T-cell (primary cell): ENCODE data around the gene HAUS7. TPM values are rescaled to one million over a fixed set of nuclear protein-coding genes. Genes with fewer than 3 reads are reported as not detected.

ENCODE experiments used
- ATAC-seq, 4 experiments: fragments of 200-7000 bp in 3 of 4; fragments of 150-1000 bp in 1 of 4; cut with Tn5 transposase; replicated peaks in 1 of 4; 1 replicate in 3 of 4; 2 replicates in 1 of 4; pipeline ENCODE4 v1.10.0; 2021; ENCODE audit warnings: moderate library complexity in 3 of 4, mild to moderate bottlenecking in 2 of 4, moderate number of reproducible peaks in 1 of 4
- CTCF ChIA-PET, 2 donors: fragments of 300-600 bp; sonication (Branson Sonifier 250); formaldehyde crosslinking; loops; one replicate each; lab custom pipeline; 2022; ENCODE audit warnings: antibody characterized with exemption in 2 of 2; lab: Charles Lee
- POLR2A ChIA-PET, 2 donors: fragments of 300-600 bp; sonication (Branson Sonifier 250); formaldehyde crosslinking; loops; one replicate each; lab custom pipeline; 2022; ENCODE audit warnings: antibody characterized with exemption in 2 of 2; lab: Charles Lee
- DNase-seq, 35 experiments: peaks; one replicate each; pipeline versions ENCODE4 v3.0.0 to v3.0.0-alpha.2; 2013 to 2023
- H3K27ac ChIP-seq: one replicate; pipeline ENCODE4 v1.5.1; 2013; ENCODE audit warnings: low read length
- H3K27me3 ChIP-seq, 2 experiments: replicated peaks in 1 of 2; 1 replicate in 1 of 2; 2 replicates in 1 of 2; pipeline versions ENCODE4 v1.6.1 to v1.7.0; 2013; ENCODE audit warnings: low read length in 1 of 2, mixed read lengths in 1 of 2; ENCODE audit not compliant: control insufficient read depth in 2 of 2, insufficient read depth in 2 of 2; ENCODE audit errors: extremely low read depth in 1 of 2
- H3K36me3 ChIP-seq, 2 donors: 1 replicate in 1 of 2; 2 replicates in 1 of 2; pipeline versions ENCODE4 v1.6.1 to v1.7.0; 2013; ENCODE audit warnings: low read length in 1 of 2; ENCODE audit not compliant: control insufficient read depth in 2 of 2, insufficient read depth in 1 of 2; ENCODE audit errors: extremely low read depth in 1 of 2
- H3K4me1 ChIP-seq, 2 experiments: 1 replicate in 1 of 2; 2 replicates in 1 of 2; pipeline versions ENCODE4 v1.6.1 to v1.7.0; 2013; ENCODE audit warnings: low read length in 2 of 2, mixed read lengths in 1 of 2; ENCODE audit not compliant: insufficient read depth in 2 of 2, control insufficient read depth in 1 of 2; ENCODE audit errors: extremely low read depth in 1 of 2
- H3K4me3 ChIP-seq, 2 donors: 1 replicate in 1 of 2; 2 replicates in 1 of 2; pipeline versions ENCODE4 v1.5.1 to v1.7.0; 2013; ENCODE audit warnings: mild to moderate bottlenecking in 2 of 2, low read length in 1 of 2, moderate library complexity in 1 of 2; ENCODE audit not compliant: control insufficient read depth in 1 of 2; ENCODE audit errors: extremely low read depth in 1 of 2
- H3K9me3 ChIP-seq: 2 replicates; pipeline ENCODE4 v1.7.0; 2013
- H3K27ac Mint-ChIP-seq, 2 donors: one replicate each; pipeline ENCODE4 v1.8.0; 2020 to 2021; ENCODE audit warnings: mild to moderate bottlenecking in 2 of 2, mixed read lengths in 2 of 2
- H3K27me3 Mint-ChIP-seq, 2 donors: one replicate each; pipeline ENCODE4 v1.8.0; 2021 to 2022; ENCODE audit warnings: mixed read lengths in 2 of 2
- H3K36me3 Mint-ChIP-seq: one replicate; pipeline ENCODE4 v1.8.0; 2021; ENCODE audit warnings: mixed read lengths
- H3K4me1 Mint-ChIP-seq, 3 donors: one replicate each; pipeline ENCODE4 v1.8.0; 2020 to 2022; ENCODE audit warnings: mixed read lengths in 3 of 3, mild to moderate bottlenecking in 1 of 3
- H3K4me3 Mint-ChIP-seq, 3 donors: one replicate each; pipeline ENCODE4 v1.8.0; 2020 to 2022; ENCODE audit warnings: mild to moderate bottlenecking in 3 of 3, mixed read lengths in 3 of 3, moderate library complexity in 3 of 3
- H3K9me3 Mint-ChIP-seq, 3 donors: one replicate each; pipeline ENCODE4 v1.8.0; 2020 to 2022; ENCODE audit warnings: mixed read lengths in 3 of 3
- WGBS: methylation state at CpG from one replicate; pipeline ENCODE4 v1.1.5; 2013; ENCODE audit warnings: missing lambda C conversion rate; ENCODE audit not compliant: insufficient coverage; 5-methylcytosine and 5-hydroxymethylcytosine counted together
- total RNA-seq, 35 experiments: library from RNA in 6 of 35; stranded (reverse) in 6 of 35; fragments of 120-200 nt in 1 of 35; gene quantifications; one replicate each; pipeline versions ENCODE4 v1.2.1 to v1.2.4 and lab custom pipeline; 2013 to 2026

The HAUS7 gene
- total RNA-seq, 5 donors from 2014 or later (not counting 1 experiment from before 2014, with no cell fraction given) = 30.7 to 58.4 (median 48.6) TPM

DNA sequence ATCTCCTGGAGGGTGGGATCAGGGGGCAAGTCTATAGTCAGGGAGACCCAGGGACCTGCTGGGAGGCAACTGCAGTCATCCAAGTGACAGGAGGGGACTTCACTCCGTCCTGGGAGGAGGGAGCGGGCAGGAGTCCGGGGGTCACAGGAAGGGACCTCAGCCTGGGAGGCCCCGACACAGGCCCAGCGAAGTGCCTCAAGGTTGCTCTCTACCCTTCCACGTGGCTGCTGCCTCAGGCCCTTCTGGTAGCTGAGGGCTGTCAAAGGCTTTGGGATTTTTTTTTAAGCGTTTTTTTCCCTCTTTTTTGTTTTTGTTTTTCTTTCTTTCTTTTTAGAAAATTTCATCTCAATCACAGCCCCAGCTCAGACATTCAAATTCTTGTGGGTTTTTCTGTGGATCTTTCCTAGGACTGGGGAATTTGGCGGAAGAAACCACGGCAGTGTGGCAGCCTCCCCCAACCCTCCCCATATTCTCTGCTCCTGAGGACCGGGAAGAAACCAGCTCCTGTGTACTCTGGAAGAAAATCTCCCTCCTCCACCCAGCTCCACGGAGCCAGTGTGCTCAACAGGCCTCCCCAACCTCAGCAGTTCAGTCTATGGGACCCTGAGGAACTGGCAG, 1.4 kb upstream of the HAUS7 start:
- peaks cover 12 to 30% (median 27%) of the 10 kb centered on the region in 3 donors for H3K4me1 Mint-ChIP-seq
- no peaks in the 10 kb centered on the region for H3K9me3 ChIP-seq
- no peak overlapping the region for H3K4me3 ChIP-seq
- ATAC-seq (no peak), DNase-seq (no peak)
- H3K9me3 Mint-ChIP-seq = no peaks in the 10 kb centered on the region
- peak overlapping the region in 1 of 3 donors; percentile 70 for H3K4me3 Mint-ChIP-seq
- H3K27ac ChIP-seq = peak overlapping the region; percentile 71
- peaks cover 0 to 3% of the 10 kb centered on the region in 2 experiments for H3K27me3 ChIP-seq
- H3K36me3 Mint-ChIP-seq = no peaks in the 10 kb centered on the region
- peaks cover 0 to 6% of the 10 kb centered on the region in 2 donors for H3K36me3 ChIP-seq
- H3K27me3 Mint-ChIP-seq = peaks cover 0 to 3% of the 10 kb centered on the region in 2 donors
- whole genome bisulfite sequencing = no CpG with 5 or more reads among the region's 11 CpGs
- H3K4me1 ChIP-seq = peaks cover 4 to 43% of the 10 kb centered on the region in 2 experiments
- CTCF ChIA-PET = interaction anchor here (0.6 to 1.3 kb wide), 5 partner anchors 12 to 843 kb away, joined by 3 to 10 read pairs (median 4); no protein-coding TSS in a partner anchor
- POLR2A ChIA-PET = interaction anchor here in 1 of 2 donors (0.6 kb wide), 1 partner anchor 261 kb away, joined by 10 read pairs; no protein-coding TSS in a partner anchor
- H3K27ac Mint-ChIP-seq = no peak overlapping the region

DNA sequence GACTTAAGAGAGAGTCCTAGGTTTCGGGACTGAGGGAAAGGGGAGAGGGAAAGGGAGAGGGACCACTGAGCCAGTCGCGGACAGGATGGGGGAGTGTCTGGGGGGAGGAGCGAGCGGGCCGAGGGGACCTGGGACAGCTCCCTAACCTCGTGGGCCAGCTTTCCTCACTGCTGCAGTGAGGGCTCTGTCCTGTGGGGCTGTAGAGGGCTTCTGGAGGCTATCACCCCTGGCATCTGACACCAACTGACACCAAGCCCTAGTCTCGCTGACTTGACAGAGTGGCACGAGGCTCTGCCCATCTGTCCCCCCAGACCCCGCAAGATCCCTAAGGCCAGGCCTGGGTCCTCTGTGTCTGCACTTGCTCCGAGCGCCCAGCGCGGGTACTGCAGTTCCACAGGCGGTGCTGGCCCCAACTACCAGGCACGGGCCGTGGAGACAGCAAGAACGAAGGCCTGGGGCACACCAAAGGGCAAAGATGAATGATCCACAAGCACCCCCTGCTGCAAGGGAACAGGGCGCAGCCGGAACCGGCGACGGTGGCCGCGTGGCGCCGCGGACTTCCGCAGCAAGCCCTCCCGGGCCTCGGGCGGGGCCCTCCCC, 465 bp downstream of the HAUS7 start:
- Mint-ChIP-seq H3K4me3 (peak overlapping the region; percentile 70 to 81 (median 80)), H3K27me3 (peaks cover 0 to 3% of the 10 kb centered on the region in 2 donors), H3K9me3 (no peaks in the 10 kb centered on the region), H3K36me3 (no peaks in the 10 kb centered on the region), H3K27ac (peak overlapping the region in 1 of 2 donors; percentile 69), H3K4me1 (peaks cover 12 to 26% (median 23%) of the 10 kb centered on the region in 3 donors)
- H3K36me3 ChIP-seq = peaks cover 0 to 6% of the 10 kb centered on the region in 2 donors
- WGBS = 0% methylated on average over 16 of the region's 32 CpGs
- no peak overlapping the region for H3K27ac ChIP-seq
- H3K4me1 ChIP-seq = peaks cover 4 to 37% of the 10 kb centered on the region in 2 experiments
- DNase-seq (peak in 18 of 35 experiments; percentile 1 to 49 (median 22)), ATAC-seq (peak; percentile 37 to 41 (median 40))
- ChIA-PET POLR2A (no interaction called here), CTCF (interaction anchor here (0.6 to 1.3 kb wide), 4 partner anchors 37 to 1820 kb away, joined by 3 to 4 read pairs (median 3); no protein-coding TSS in a partner anchor)
- peak overlapping the region; percentile 55 to 67 for H3K4me3 ChIP-seq
- no peaks in the 10 kb centered on the region for H3K9me3 ChIP-seq
- H3K27me3 ChIP-seq = no peaks in the 10 kb centered on the region

DNA sequence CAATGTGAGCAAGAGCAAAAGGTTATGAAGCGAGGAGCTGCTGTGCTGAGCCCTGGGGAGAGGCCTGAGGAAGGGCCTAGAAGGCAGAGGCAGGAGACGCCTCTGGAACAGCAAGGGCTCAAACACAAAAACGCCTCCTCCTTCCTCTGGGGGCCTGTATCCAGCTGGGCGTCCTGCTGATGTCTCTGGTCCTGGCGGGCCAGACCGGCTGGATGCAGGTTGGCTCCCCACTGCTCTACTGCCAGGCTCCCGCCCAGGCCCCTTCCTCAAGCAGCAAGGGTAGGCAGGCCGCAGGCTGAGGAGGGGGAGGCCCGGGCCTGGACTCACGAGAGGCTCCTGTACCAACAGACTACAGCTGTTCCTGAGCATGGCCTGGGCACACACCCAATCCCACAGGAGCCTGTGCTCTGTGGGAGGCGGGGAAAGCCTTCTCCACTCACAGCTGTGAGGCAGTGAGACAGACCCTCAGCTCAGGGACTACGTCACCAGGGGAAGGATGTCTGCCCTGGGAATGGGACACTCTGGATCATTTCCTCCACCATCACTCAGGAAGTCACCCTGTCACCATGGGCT, 2.3 kb downstream of the HAUS7 start:
- POLR2A ChIA-PET = no interaction called here
- DNase-seq (no peak), ATAC-seq (no peak)
- Mint-ChIP-seq H3K4me3 (no peak overlapping the region), H3K4me1 (peaks cover 8 to 18% (median 18%) of the 10 kb centered on the region in 3 donors), H3K27ac (no peak overlapping the region), H3K9me3 (no peaks in the 10 kb centered on the region), H3K27me3 (peaks cover 0 to 3% of the 10 kb centered on the region in 2 donors), H3K36me3 (peaks cover 3% of the 10 kb centered on the region)
- Histone ChIP-seq H3K27ac (no peak overlapping the region), H3K4me1 (peaks cover 0 to 27% of the 10 kb centered on the region in 2 experiments), H3K4me3 (no peak overlapping the region), H3K27me3 (no peaks in the 10 kb centered on the region), H3K36me3 (peaks cover 0 to 14% of the 10 kb centered on the region in 2 donors), H3K9me3 (no peaks in the 10 kb centered on the region)
- 100% methylated on average over 3 of the region's 12 CpGs for WGBS
- CTCF ChIA-PET = no interaction called here

DNA sequence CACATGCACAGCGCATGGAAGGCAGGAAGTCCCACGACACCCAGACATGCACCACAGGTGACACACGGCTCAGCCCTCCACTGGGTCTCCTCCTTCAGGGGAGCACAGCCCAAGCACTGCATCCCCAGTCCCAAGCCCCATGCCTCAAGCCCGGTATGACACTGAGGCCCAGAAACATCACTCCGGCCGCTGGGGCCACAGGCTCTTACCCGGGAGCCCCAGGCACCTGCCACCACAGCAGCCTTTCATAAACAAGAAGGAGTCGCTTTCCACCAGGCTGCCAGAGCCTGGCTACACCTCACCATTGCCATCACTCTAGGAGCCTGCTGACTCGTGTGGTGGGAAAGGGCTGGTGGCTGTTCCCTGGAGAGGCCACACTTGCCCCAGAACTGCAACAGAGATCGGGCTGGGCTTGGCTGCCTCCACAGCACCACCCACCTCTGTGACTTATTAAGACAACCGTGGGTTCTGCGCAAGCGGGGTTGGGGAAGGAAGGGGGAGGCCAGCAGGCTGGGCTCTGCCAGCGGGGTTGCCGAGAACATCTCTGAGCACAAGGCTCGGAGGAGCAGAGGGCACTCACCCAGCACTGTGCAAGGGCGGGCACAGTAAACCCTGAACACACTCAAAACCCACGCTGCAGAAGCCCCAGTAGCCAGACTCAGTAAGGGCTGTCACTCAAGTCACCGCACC, 4.5 kb downstream of the HAUS7 start:
- Mint-ChIP-seq H3K27ac (no peak overlapping the region), H3K4me3 (no peak overlapping the region), H3K36me3 (peaks cover 9% of the 10 kb centered on the region), H3K4me1 (peaks cover 8 to 14% (median 12%) of the 10 kb centered on the region in 3 donors), H3K9me3 (no peaks in the 10 kb centered on the region), H3K27me3 (peaks cover 0 to 3% of the 10 kb centered on the region in 2 donors)
- DNase-seq (no peak), ATAC-seq (no peak)
- H3K36me3 ChIP-seq = peaks cover 0 to 14% of the 10 kb centered on the region in 2 donors
- no peaks in the 10 kb centered on the region for H3K27me3 ChIP-seq
- no peaks in the 10 kb centered on the region for H3K9me3 ChIP-seq
- no peak overlapping the region for H3K27ac ChIP-seq
- WGBS = 87% methylated on average over 3 of the region's 19 CpGs
- ChIA-PET POLR2A (no interaction called here), CTCF (no interaction called here)
- peaks cover 0 to 20% of the 10 kb centered on the region in 2 experiments for H3K4me1 ChIP-seq
- no peak overlapping the region for H3K4me3 ChIP-seq

DNA sequence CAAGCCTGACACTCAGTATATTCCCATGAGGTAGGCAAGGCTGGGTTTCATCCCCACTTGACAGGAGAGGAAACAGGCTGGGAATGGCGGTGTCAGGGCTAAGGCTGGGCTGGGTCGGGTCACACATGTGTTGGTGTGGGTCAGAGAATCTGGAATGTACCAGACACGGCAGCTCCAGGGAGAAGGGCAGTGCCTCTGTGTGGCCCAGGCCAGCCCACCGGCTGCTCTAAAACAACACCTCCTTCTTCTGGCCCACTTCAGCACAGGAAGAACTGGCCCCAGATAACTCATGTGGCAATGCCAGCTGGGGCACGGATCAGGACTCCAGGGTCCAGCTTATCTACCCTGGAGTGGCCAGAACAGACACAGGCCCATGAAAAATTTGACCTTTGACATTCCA, 6.3 kb downstream of the HAUS7 start:
- no peak for DNase-seq
- no peaks in the 10 kb centered on the region for H3K27me3 ChIP-seq
- ChIA-PET POLR2A (no interaction called here), CTCF (no interaction called here)
- H3K4me1 ChIP-seq = peaks cover 0 to 10% of the 10 kb centered on the region in 2 experiments
- peaks cover 0 to 3% of the 10 kb centered on the region in 2 donors for H3K27me3 Mint-ChIP-seq
- no peak overlapping the region for H3K27ac ChIP-seq
- H3K27ac Mint-ChIP-seq = no peak overlapping the region
- H3K36me3 Mint-ChIP-seq = peaks cover 12% of the 10 kb centered on the region
- H3K9me3 ChIP-seq = no peaks in the 10 kb centered on the region
- no peaks in the 10 kb centered on the region for H3K9me3 Mint-ChIP-seq
- no peak overlapping the region for H3K4me3 Mint-ChIP-seq
- peaks cover 8 to 12% (median 10%) of the 10 kb centered on the region in 3 donors for H3K4me1 Mint-ChIP-seq
- 100% methylated on average over 1 of the region's 5 CpGs for WGBS
- no peak overlapping the region for H3K4me3 ChIP-seq
- peaks cover 0 to 14% of the 10 kb centered on the region in 2 donors for H3K36me3 ChIP-seq
- ATAC-seq = no peak

DNA sequence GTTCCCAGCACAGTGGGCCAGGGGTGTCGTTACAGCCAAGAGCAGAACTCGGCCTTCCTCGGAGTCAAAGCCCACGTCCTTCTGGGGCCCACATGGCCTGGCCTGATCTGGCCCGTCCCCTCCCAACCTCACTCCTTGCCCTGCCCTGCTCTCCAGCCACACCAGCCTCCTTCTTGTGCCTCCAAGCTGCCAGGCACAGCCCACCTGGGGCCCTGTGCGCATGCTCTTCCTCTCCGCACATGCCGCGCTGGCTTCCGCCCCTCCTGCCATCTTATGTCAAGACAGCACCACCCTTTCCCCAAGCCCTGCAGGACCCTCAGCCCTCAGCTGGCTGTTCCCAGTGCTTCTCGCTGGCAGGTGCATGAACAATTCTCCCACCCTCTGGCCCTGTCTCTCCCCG, 6.8 kb downstream of the HAUS7 start:
- Histone ChIP-seq H3K4me1 (peaks cover 0 to 4% of the 10 kb centered on the region in 2 experiments), H3K27me3 (no peaks in the 10 kb centered on the region), H3K9me3 (no peaks in the 10 kb centered on the region), H3K27ac (no peak overlapping the region), H3K36me3 (peaks cover 0 to 14% of the 10 kb centered on the region in 2 donors), H3K4me3 (no peak overlapping the region)
- WGBS = 97% methylated on average over 12 of the region's 12 CpGs
- no peak overlapping the region for H3K4me3 Mint-ChIP-seq
- H3K9me3 Mint-ChIP-seq = no peaks in the 10 kb centered on the region
- POLR2A ChIA-PET = no interaction called here
- DNase-seq (no peak), ATAC-seq (no peak)
- CTCF ChIA-PET = no interaction called here
- H3K27me3 Mint-ChIP-seq = peaks cover 0 to 3% of the 10 kb centered on the region in 2 donors
- peaks cover 6 to 8% (median 8%) of the 10 kb centered on the region in 3 donors for H3K4me1 Mint-ChIP-seq
- peaks cover 15% of the 10 kb centered on the region for H3K36me3 Mint-ChIP-seq
- H3K27ac Mint-ChIP-seq = no peak overlapping the region
